ENCODE results near the gene ACVR1B. TPM values are rescaled to one million over a fixed set of nuclear protein-coding genes. Genes with fewer than 3 reads are reported as not detected.

ACVR1B gene
- total and polyA plus RNA-seq, 9 of the 15 experiments (the other 6 are each of a cell fraction or from before 2014, with no cell fraction given) = 0.97 to 15.1 (median 6.8) TPM

- BruUV-seq (replicated peaks) = no TSS peak
- CTCF ChIA-PET (ENCODE audit: low intra/inter-chr PET ratio) = interaction anchor here (1.0 to 1.8 kb wide), 2 partner anchors 10 to 15 kb away, joined by 3 to 5 read pairs; no protein-coding TSS in a partner anchor
- intact Hi-C loops (cut with micrococcal nuclease) (no loop called here), in situ Hi-C loops (cut with MboI) (loop anchor here (25.0 kb wide), 1 partner anchor 598 kb away; the partner anchor contains the start of gene SLC4A8)
- 23% methylated on average over 6 of the region's 11 CpGs for WGBS (ENCODE audit: insufficient coverage, low coverage, missing lambda C conversion rate)
- H3K27me3 ChIP-seq (ENCODE audit: control insufficient read depth in 2 of 2, insufficient read depth in 2 of 2, low read length in 2 of 2) = no peaks in the 10 kb centered on the region
- FAIRE-seq (peak; percentile 87), DNase-seq (ENCODE audit: extremely low read depth in 1 of 4, low spot score in 3 of 4) (peak; percentile 89 to 93 (median 91)), ATAC-seq (peak; percentile 98)
- no peaks in the 10 kb centered on the region for H4K20me1 ChIP-seq (replicated peaks; ENCODE audit: control insufficient read depth, insufficient read depth, low read length)
- no peaks in the 10 kb centered on the region for H3K9me1 ChIP-seq (ENCODE audit: control insufficient read depth, insufficient read depth, low read length)
- 0 out of 2 replicates have a peak overlapping the region, but pooled peaks have one; percentile 17 for H3K4me3 ChIP-seq
- H3K4me2 ChIP-seq (ENCODE audit: insufficient read depth, low read length) = peak overlapping the region; percentile 81
- H3K9ac ChIP-seq (ENCODE audit: insufficient read depth in 1 of 2, low read depth in 2 of 2, low read length in 2 of 2) = peak overlapping the region; percentile 60 to 91
- no peaks in the 10 kb centered on the region for H3K79me2 ChIP-seq (ENCODE audit: control insufficient read depth, insufficient read depth, low read length)
- H3K27ac ChIP-seq (ENCODE audit: extremely low read depth, low read depth, low read length) = peak overlapping the region; percentile 36
- peaks cover 20 to 42% of the 10 kb centered on the region in 2 experiments for H3K4me1 ChIP-seq (replicated peaks in 1 of 2; ENCODE audit: control insufficient read depth in 2 of 2, insufficient read depth in 2 of 2, low read length in 2 of 2)
- peak overlapping the region; percentile 82 for H2AFZ ChIP-seq (ENCODE audit: low read depth, low read length)
- no peaks in the 10 kb centered on the region for H3K36me3 ChIP-seq (ENCODE audit: control insufficient read depth, insufficient read depth, low read length)
- H3K9me3 ChIP-seq (replicated peaks; ENCODE audit: control insufficient read depth, insufficient read depth, low read depth, low read length) = no peaks in the 10 kb centered on the region
- POLR2A ChIA-PET = interaction anchor here (0.6 to 1.9 kb wide), 8 partner anchors 10 to 149 kb away, joined by 3 to 13 read pairs (median 4); partner anchors contain the start of gene ATG101
- 0 out of 2 replicates have a peak, but pooled peaks have one; percentile 41 for TF ChIP-seq NFRKB (IDR thresholded peaks at IDR 0.05; ENCODE audit: low read depth)
- peak; percentile 50 for TF ChIP-seq CXXC5 (CRISPR knock-in tag; IDR thresholded peaks at IDR 0.05)
- TF ChIP-seq CTBP1 (IDR thresholded peaks at IDR 0.05; ENCODE audit: borderline replicate concordance) = peak; percentile 18; the same call in 1 of the 2 replicates
- peak; percentile 86 for TF ChIP-seq VEZF1 (CRISPR knock-in tag; IDR thresholded peaks at IDR 0.05)
- TF ChIP-seq CBFA2T2 (conservative IDR thresholded peaks at IDR 0.05) = 0 out of 2 replicates have a peak, but pooled peaks have one; percentile 26
- peak; percentile 78 for TF ChIP-seq RAD51 (IDR thresholded peaks at IDR 0.05; ENCODE audit: borderline replicate concordance, low read depth)
- TF ChIP-seq CBFA2T3 (IDR thresholded peaks at IDR 0.05) = peak; percentile 24; the same call in 1 of the 2 replicates
- peak; percentile 64 to 90 for TF ChIP-seq MAZ (CRISPR knock-in tag; conservative IDR thresholded peaks at IDR 0.05 in 1 of 2, IDR thresholded peaks at IDR 0.05 in 1 of 2)
- TF ChIP-seq DNMT1 (IDR thresholded peaks at IDR 0.05) = no peak
- peak; percentile 81; the same call in 1 of the 2 replicates for TF ChIP-seq TOE1 (IDR thresholded peaks at IDR 0.05; ENCODE audit: borderline replicate concordance)
- TF ChIP-seq TOE1 (CRISPR knock-in tag; IDR thresholded peaks at IDR 0.05; ENCODE audit: borderline replicate concordance, low read depth) = no peak
- TF ChIP-seq CLOCK (CRISPR knock-in tag; IDR thresholded peaks at IDR 0.05; ENCODE audit: borderline replicate concordance) = no peak
- TF ChIP-seq SOX6 (IDR thresholded peaks at IDR 0.05) = peak; percentile 47; the same call in 1 of the 2 replicates
- TF ChIP-seq E2F6 (IDR thresholded peaks at IDR 0.05; ENCODE audit: borderline replicate concordance in 1 of 2, extremely low read depth in 1 of 2, insufficient read depth in 1 of 2, insufficient read length in 1 of 2, low read depth in 1 of 2, low read length in 1 of 2, poor library complexity in 1 of 2, severe bottlenecking in 1 of 2) = peak; percentile 35 to 51
- TF ChIP-seq ZNF644 (tag; IDR thresholded peaks at IDR 0.05; ENCODE audit: low read depth) = 0 out of 2 replicates have a peak, but pooled peaks have one; percentile 27
- TF ChIP-seq ZNF134 (CRISPR knock-in tag; conservative IDR thresholded peaks at IDR 0.05) = peak; percentile 66
- no peak for TF ChIP-seq ZNF75A (CRISPR knock-in tag; IDR thresholded peaks at IDR 0.05)
Measured at GRCh38 chr12:52010152-52010622, 58.7 kb downstream of the ACVR1B start.
